Stimulated activated CD4-positive, alpha-beta T cell treated with anti-CD3 and anti-CD28 coated beads, Interleukin-4, amount 100 ng/mL, for 4 hours (primary cell): ENCODE measurements around the gene LATS2.

Experiments
- DNase-seq, 2 experiments: peaks; one replicate each; pipeline ENCODE4 v3.0.0-alpha.2; 2020

LATS2 gene

DNA sequence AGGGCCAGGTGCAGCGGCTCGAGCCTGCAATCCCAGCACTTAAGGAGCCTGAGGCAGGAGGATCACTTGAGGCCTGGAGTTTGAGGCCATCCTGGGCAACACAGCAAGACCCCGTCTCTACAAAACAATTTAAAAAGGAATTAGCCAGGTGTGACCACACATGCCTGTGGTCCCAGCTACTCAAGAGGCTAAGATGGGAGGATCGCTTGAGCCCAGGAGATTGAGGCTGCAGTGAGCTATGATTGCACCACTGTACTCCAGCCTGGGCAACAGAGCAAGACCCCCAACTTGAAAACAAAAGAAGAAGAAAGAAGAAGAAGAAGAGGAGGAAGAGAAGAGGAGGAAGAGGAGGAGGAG, 47.7 kb downstream of the LATS2 start:
- DNase-seq = no peak

DNA sequence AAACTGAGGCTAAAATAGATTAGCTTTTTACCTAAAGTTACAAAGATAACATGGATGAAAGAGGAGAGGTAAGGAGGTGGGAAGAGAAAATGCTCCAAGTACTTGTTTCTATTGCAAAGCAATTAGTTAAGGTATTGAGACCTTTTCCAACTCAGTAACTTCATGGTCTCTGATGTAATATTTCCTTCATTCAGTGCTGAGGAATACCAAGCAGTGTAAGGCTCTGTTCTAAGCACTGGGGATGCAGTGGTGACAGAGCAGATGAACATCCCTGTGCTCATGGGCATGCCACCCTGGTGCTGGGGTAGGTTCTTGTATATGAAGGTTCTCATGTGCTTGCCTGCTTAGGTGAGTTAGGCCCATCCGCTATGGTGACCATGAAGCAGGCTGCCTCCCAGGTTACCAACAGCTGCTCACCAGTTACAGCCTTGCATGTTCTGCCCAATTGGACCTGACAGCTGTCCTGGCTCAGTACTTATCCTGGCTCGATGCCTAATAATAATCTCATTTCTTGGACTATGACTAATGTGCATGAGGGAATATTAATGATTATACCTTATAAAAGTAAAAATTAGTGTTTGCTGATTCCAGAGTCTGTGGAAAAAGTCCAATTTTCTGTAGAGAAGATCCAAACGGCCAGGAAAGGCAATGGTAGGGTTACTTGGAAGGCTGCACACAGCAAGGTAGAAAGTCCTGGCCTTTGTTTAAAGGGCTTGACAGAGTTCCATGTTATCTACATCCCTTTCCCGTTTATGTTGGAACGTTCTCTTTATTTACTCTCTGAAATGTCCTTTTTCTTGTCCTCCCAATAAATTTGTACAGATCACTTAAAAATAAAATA, 48.3 kb downstream of the LATS2 start:
- no peak for DNase-seq

DNA sequence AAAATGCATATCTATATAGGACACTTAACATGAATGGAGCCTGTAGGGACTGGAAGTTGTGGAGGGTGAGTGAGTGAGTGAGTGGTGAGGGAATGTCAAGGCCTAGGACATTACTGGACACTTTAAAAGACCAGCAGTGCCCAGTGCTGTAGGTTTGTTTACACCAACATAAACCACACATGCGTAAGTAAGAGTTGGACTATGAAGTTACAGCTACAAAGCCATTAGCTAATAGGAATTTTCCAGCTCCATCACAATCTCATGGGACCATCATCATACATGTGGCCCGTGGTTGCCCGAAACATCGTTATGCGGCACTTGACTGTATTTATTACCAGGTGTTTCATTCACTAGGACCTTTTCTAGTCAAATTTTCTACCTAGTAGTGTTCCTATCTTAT, 49.2 kb downstream of the LATS2 start:
- DNase-seq = no peak

DNA sequence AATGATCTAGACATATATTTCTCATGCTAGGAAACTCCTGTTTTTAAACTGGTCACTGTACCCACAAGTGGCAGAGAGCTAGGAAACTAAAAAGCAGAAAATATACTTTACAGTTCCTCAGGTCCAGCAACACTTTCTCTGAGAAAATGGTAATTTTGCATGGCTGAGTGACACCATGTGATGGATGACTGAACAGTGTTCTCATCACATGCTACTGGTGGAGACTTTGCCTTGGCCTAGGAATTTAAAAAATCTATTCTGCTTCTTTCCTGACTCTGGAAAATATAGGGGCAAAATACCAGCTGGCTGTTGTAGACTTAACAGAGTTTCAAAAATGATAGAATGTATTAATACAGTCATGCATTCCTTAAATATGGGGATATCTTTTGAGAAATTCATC, 50.0 kb downstream of the LATS2 start:
- DNase-seq = no peak

DNA sequence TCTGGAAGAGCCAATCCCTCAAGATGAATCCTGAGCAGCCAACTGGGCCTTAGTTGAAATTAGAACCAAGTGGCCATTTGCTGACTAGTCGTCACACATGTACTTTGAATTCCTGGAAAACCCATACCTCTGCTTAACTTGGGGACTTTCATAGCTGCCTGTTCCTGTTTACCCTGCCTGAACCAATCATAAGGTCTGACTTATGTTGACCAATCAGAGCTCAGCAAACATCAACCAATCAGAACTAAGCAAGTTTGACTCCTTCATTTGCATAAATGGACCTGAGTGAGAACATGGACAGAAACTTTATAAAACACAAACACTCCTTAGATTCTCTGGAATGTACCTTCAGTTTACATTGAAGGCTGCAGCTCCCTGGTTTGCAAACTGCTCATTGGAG, 50.8 kb downstream of the LATS2 start:
- DNase-seq = no peak

DNA sequence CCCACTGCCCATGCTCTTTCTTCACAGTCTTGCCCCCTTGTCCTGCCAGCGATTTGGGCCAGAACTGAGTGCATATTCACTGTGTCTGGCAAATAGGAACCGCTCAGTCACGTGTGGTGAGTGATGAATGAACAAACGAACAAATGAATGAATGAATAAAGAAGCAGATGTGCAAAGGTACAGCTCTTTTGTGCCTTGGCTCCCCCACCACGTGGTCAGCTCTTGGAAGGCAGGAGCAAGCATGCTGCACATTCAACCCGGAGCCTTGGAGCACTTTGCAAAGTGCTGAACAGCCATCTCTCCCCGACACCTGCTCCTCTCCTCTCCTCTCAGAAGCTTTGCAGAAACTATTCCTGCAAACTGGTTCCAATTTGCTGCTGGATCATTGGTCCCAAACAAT, 52.4 kb downstream of the LATS2 start:
- no peak for DNase-seq

DNA sequence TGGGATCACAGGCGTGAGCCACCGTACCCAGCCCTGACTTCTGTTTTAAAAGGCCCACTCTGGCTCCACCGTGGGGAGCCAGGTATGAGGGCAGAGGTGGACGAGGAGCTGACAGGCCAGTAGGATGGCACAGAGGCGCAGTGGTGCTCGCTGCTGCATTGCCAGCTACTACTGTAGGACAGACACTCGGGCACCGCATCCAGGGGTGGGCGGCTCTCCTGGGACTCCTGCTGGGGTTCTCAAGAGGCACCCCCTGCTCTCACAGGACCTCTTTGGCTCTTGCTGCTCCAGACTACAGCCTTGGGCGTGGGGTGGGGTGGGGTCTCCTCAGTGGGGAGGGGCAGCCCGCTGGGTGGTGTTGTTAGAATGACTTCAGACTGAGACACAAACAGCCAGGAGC, 53.4 kb downstream of the LATS2 start:
- DNase-seq = no peak

DNA sequence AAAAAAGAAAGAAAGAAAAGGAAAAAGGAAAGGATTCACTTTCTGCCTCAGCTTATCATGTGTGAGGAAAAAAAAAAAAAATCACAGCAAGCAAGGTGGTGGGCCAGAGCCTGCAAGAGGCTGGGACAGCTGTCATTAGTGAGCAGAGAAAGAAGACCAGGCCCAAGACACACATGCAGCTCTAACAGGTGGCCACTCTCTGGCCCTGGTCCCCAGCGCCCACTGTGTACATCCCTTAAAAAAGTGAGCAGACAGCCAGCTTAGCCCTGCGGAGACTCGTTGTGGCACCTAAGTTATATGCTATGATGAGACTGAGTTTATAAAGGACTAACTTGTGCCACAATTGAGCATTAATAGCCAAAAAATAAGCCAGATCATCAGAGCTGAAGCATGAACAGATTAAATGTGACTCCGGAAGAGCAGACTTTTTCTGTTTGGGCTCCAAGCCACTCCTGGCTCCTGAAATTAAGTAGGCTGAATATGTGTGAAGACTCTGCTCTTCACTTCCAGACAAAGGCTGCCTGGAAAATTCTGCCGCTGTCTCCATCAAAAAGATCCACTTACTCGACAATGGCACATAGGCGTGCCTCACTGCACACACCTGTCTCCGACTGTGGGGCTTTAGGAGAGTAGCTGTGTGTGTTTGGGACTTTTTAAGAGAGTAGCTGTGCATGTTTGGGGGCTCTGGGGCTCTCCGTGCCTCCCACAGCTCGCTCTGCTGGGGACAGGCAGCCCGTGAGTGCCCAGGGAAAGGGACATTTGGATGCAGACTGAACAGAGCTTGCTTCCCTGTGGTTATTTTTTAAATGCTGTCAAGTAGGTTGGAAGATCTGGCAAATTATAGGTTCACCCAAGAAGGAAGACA, 55.0 kb downstream of the LATS2 start:
- no peak for DNase-seq

DNA sequence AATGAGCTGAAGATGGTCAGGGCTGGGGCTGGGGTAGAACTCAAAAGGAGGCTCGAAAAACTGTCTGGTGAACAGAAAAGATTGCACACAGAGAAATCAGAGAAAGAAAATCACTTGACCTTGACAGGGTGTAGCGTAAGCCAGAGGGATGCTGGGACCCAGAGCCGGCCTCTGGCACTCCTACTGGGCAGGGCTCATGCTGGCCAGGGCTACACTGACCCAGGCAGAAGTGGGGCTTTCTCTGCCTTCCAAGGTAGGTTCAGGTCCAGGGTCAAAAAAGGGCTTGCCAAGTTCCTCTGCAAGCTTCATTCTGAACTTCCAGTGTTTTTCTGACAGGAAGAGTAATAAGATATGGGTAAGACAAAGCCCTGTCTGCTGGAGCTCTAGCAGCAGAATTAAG, 56.2 kb downstream of the LATS2 start:
- no peak for DNase-seq

DNA sequence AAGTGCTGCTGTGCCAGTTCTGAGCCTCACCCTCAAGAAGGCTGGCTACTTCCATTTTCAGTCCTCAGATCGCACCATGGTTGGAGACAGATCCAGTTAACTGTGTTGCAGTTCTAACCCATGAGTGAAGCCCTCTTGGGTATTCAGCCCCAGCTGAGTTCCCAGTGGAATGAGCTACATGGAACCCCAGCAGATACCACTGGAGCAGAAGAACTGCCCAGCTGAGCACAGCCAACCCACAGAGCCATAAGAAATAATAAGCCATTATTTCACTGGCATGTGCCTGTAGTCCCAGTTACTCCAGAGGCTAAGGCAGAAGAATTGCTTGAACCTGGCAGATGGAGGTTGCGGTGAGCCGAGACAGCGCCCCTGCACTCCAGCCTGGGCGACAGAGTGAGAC, 59.9 kb downstream of the LATS2 start:
- DNase-seq = no peak

DNA sequence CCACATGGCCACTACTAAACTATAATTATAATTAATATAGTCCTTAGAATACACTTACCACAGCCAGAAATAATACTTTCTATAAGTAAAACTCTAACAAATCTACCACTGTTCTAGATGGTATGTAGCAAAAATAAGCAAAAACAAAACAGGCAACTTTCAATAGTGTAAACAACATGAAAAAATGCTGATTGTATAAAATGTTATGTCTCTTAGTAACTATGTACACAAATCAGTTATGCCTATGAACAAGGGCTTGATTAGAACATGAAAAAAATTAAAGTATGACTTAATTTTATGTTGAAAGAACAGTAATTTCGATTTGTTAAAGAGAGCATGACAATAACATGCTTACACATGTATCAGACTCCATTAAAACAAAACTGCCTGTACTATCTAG, 60.7 kb downstream of the LATS2 start:
- no peak for DNase-seq

DNA sequence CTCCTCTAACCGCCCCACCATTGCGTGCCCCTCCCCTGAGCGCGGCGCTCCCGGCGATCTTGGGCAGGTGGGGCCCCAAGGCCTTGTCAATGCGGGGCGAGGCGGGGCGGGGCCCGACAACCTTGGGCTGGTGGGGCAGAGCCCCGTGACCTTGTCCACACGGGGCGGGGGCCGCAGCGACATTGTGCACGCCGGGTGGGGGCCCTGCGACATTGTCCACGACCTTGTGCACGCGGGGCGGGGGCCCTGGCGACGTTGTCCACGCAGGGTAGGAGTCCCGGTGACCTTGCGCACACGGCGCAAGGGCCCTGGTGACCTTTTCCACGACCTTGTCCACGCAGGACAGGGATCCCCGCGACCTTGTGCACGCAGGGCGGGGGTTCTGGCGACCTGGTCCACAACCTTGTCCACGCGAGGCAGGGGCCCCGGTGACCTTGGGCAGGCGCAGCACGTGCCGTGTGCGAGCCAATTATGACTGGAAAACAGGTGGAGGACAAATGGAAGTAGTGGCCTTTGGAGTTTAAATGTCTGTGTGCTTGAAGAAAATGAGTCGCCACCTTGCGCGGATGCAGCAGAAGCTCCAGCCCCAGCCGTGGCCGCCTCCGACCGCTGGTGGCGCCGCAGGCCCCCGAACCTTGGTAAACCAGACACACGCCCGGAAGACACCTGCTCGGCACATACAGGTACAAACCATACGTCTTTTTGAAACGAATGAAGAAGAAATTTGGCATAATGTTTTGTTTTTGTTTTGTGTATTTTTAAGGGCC, 62.6 kb downstream of the LATS2 start:
- DNase-seq = no peak

DNA sequence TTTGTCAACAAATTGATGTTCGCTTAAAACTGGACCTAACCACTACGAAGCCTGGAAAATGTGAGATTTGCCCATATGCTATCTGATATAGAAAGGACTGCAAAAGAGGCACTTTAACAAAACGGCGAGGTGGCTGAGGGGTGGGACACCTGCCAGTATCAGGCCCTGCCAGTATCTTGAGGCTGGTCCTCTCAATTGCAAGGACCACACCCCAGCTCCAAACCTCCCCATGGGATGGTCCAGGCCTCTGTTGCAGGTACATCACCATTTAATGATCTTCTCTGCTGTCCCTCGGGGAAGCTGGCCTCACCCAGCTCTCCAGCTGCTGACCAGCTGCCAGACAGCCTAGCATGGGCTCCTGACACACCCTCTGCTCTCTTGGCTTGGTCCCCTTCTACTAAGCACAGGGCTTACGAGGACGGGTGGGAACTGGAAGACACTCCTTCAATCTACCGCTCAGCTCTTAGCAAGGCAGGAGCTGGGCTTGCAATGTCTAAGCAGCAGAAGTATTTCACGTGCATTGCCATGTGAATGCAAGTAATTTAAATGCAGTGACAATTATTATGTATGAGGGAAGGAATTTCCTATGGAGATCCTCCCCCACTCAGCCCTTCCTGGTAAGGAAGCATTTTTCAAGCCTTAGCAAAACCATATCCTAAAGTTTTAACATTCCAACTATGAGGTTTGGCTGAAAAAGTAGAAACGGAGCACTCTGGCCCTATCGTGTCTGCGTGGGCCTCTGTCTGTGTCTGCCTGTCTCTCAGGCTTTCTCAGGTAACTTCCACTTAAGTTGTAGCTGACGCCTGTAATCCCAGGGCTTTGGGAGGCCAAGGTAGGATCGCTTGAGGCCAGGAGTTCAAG, 63.9 kb downstream of the LATS2 start:
- DNase-seq = no peak

DNA sequence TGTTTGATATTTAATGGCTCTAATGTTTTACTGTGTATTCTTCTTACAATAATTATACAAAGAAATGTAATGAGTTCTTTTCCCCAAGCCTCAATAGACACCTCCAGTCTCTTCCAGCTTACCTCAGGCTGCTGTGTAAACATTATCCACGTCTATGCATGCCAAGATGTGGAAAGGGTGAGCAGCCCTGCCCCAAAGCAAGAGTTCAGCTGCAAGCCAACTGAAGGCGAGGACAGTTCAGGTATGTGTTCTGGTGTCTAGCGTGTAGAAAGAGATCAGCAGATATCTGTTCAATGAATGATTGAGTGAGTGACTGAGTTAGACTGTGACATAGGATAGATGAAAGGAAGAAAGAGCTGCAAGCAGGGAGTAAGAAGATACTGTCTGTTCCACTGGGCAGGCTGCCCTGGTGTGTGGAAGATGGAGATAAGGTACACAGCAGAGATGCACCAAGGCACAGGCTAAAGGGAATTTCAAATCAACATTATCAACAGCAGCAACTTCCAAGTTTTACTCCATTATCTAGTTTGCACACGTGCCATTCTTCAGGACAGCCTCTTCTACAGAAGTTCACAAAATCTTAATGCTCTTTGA, 66.0 kb downstream of the LATS2 start:
- no peak for DNase-seq

DNA sequence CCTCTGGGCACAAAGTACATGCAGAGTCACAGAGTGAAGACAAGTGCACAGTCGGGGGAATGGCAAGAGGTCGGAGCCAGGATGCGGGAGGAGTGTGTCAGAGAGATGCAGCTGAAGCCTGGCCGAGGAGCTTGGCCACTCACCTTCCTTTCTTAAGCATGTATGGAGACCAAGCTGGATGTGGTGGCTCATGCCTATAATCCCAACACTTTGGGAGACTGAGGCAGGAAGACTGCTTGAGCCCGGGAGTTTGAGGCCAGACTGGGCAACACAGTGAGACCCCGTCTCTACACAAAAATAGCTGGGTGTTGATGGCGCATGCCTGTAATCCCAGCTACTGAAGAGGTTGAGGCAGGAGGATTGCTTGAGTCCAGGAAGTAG, 67.0 kb downstream of the LATS2 start:
- DNase-seq = no peak

DNA sequence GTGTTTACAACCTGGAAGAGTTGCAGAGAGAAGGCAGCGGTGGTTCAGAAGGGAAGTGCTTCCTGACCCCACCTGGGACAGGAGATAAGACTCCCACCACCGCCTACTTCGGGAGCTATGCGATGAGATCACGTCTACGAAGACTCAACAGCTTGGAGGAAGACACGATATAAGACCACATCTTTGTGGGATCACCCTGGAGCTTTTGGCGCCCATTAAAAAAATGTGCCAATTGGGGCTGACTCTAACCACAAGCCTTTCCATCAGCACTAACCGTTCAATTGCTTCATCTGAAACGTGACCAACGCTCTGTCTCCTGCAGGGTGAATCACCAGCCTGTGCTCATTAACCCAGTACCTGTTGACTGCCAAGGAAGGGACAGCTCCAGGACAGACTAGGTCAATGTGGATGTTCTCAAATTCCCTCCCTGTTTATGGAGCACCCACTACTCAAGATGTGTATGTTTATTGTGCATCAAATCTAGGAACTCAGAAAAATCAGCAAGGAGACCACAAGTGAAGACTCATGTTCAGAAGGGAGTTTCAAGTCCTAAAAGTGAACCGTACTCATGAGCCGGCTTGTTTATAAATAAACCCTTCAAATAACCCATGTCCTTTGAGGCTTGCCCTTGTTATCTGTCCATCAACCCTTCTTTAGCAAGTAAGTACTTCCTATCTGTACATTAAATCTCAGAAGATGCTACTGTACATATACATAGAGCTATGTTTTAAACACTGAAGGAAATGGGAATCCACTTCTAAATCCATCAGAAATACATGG, 67.5 kb downstream of the LATS2 start:
- no peak for DNase-seq

DNA sequence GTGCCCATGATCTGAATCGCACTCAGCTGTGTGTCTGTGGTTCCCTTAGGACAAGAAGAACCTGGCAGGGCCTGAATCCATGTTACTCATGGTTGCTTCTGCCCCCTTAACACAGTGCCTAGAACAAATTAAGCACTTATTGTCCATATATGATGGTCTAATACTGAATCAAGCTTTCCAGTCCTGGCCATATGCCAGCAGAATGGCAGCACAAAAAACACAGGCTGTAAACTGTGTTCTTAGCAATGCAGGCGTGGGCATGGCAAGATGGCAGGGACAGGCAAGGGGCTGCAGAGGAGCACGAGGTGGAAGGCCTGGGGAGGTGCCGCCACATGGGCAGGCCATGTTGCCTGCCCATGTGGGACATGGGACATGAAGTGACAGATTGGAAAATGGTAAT, 68.2 kb downstream of the LATS2 start:
- no peak for DNase-seq

DNA sequence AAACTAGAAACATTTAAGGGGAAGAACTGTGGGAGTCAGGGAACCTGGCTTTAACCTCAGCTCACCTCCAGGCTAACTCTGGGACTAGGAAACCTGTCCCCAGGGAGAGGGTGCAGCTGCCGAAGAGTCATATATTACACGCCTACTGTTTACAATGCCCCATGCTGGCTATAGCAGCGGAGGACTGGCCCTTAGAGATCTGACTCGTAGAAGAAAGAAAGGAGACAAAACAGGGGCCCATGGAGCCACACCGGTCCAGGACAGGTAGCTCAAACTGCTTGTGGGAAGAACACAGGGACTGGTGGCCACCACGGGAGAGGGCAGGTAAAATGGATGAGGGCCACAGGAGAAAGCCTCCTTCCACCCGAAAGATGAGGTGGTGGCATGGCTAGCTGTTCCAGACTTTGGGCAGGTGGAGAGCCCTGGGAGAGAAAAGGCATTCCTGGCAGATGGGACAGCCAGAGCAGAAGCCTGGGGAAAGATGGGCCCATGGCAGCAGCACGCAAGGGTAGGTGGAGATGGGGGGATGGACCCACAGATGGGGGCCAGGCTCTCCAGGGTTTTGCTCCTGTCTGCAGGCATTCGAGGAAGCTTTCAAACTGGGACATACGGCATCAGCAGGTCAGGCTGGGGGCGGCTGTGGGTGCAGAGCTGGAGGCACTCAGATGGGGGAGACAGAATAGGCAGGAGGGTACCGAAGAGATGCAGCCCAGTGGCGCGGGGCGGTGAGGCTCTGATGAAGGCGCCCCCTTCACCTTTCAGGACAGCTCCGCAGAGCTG, 69.5 kb downstream of the LATS2 start:
- no peak for DNase-seq

DNA sequence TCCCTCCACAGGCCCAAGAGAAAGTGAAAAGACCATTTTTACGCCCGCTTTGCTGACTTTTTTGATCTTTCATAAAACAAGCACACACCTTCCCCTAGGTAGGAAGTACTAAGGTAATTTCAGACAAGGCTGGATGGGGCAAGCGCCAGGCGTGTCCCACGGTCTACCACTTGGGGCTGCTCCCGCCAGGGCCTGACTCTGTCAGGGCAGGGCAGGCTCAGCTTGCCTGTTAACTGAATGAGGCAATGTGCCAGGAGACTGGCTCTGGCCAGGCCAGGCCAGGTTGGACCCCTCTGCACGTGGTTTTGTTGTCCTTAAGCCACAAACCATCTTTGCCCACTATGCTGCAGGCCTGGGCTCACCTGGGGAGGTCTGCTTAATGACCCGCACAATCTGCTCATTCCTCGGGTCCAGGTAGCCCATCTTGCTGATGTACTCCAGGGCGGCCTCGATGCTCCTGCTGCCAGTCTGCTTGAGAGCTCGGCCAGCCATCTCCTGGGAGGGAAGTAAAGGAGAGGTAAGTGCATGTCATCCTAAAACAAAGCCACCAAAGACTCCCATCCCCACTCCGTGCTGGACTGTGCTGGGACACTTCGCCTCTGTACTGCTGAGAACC, 70.4 kb downstream of the LATS2 start:
- DNase-seq = no peak
